Measurements from ENCODE around the gene KRTAP12-4.
"Not testable (repeated sequence)": the region's sequence is repeated elsewhere in the genome, so short reads cannot be mapped to it uniquely, and the experiment has no call there.

The KRTAP12-4 gene

GRCh38 chr21:44686843-44687561 lies 32.5 kb upstream of the KRTAP12-4 start:
- DNase-seq: no peak

DNA sequence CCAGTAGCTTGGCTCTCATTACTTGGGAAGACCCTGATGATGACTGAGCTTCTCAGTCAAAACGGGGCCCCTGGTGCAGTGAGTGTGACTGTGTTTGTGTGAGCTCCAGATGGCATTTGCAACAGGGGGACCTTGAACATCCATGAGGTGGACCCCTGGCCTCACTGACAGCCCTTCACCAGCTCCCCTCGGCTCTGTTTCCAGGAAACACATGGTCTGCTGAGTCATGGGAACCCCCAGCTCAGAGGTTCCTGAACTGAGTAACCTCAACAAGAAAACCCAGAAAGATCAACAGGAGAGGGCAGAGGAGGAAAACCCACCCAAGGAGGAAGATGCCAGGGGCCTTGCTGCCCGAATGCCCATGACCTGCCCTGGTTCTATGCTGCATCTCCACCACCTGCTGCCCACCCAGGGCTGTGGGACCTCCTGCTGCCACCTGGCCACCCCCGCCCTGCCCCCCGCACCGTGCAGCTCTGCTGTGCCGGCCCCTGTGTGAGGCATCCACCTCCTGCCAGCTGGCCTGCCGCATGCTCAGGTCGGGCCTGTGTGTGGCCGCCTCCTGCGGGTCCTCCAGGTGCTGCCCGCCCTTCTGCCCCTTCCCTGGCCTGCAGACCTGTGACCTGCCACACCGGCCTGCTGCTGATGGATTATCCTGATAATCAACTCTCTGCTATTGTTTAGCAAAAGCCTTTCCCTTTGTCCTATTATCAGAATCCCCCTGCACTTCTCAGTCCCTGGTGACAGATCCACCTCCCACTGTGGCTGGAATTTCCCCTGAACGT lies 31.7 kb upstream of the KRTAP12-4 start:
- DNase-seq: no peak

DNA sequence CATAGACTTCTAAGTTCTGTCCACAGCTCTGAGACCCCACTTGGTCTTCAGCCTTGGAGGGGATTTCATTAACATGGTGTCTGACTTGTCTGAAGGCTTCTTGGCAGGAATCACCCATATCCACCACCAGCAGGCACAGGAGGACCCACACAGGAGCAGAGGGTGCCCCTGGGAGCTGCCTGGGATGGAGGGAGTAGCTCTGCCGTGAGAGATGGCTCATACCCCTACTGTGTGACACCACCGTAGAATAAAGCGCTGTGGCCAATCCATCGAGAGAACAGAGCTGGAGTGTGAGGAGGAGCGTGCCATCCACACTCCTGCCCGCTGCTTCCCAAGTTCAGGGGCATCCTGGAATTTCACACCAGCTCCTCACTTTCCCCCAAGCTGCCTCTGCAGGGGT lies 30.6 kb upstream of the KRTAP12-4 start:
- DNase-seq: not testable (repeated sequence)

GRCh38 chr21:44684483-44684882 lies 30.0 kb upstream of the KRTAP12-4 start:
- no peak for DNase-seq

- DNase-seq: no peak
Measured at GRCh38 chr21:44684077-44684476, 29.6 kb upstream of the KRTAP12-4 start.

DNA sequence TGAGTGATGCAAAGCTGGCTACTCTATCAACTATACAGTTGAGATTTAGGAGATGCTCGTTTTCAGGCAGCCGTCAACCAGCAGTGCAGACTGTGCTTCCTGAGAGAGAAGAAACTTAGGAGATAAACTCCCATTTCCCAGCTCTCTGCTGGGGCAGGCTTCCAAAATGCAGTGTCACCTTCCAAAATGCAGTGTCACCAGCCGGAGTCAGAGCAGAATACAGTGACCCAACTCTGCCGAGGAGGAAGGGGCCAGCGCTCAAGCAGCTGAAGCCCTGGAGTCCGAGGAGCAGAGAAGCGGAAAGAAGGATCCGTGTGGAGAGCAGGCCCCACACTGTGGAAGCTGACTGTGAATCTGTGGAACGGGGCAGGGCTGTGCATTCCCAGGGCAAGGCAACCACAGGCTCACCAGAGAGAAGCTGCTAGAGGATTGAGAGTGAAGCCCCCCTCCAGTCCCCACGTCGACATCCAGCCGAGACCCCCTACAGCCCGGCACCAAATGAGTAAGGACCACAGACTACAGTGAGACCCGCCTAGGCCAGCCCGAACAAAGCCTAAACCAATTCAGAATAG lies 28.2 kb upstream of the KRTAP12-4 start:
- no peak for DNase-seq

DNA sequence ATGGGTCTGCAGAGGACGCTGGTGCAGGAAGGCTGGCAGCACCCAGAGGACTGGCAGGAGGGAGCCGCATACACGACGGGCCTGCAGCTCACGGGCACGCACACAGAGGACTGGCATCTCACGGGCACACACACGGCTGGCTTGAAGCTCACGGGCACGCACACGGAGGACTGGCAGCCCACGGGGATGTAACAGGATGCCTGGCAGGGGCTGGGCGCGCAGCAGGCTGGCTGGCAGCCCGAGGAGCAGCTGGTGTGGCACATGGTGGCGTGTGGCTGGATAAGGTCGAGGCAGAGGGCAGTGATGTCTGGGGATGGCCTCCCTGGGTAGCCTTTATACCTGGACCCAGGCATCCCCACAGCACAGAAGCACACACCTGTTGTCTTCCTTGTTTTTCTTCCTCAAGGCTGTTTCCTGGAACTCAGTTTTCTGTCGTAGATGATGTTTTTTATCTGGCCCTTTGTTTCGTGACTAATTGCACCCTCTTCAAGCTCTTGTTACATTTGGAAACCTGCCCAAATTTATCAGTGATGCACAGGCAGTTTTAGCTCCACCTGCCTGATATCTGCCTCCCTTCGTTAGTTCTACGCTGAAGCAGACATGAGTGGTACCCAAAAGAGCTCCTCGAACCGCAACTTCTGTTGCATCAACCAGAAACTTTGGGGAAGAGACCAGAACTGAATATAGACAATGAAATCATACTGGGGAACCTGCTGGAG lies 27.6 kb upstream of the KRTAP12-4 start, which contains the start of gene KRTAP12-1:
Gene KRTAP12-1 (minus strand): TSS at position 303 of the 719 bp plus-strand sequence. CDS start 40 bp downstream, at position 263.
- DNase-seq: no peak

GRCh38 chr21:44681152-44681551 lies 26.7 kb upstream of the KRTAP12-4 start:
- no peak for DNase-seq

- no peak for DNase-seq
Measured at GRCh38 chr21:44677881-44678280, 23.4 kb upstream of the KRTAP12-4 start.

- no peak for DNase-seq
Measured at GRCh38 chr21:44671911-44672310, 17.5 kb upstream of the KRTAP12-4 start.

DNA sequence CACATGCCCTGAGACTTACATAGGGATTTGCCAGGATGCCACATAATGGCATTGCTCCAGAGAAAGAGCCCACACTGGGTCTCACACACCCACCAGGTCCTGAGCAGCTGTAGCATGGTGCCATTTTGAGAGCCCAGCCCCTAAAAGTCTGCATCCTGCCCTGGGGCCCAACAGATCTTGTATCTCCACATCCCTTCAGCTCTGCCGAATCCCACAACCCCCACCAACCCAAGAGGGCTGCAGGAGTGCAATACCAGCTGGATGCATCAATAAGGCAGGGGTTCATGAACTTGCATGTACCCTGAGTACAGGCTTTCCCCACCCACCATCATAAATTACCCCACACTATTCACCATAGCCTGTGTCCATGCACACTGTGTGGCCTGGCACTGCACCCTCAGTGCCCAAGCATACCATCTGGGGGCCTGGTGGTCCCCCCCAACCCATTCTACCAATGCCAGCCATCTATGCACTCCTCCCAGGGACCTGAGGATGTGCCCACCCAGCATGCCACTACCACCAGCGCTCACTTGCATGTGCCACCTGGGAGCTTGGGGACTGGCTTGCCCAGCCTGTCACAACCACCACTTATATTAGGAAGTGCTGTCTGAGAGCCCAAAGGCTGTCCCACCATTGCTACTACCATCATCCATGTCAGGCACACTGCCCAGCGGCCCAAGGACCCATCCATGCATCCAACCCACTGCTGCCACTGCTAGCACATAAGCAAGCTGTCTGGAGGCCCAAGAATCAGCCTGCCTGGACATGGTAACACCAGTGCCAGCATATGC lies 16.4 kb upstream of the KRTAP12-4 start:
- DNase-seq: no peak

GRCh38 chr21:44667612-44668011 lies 13.2 kb upstream of the KRTAP12-4 start:
- DNase-seq: no peak

DNA sequence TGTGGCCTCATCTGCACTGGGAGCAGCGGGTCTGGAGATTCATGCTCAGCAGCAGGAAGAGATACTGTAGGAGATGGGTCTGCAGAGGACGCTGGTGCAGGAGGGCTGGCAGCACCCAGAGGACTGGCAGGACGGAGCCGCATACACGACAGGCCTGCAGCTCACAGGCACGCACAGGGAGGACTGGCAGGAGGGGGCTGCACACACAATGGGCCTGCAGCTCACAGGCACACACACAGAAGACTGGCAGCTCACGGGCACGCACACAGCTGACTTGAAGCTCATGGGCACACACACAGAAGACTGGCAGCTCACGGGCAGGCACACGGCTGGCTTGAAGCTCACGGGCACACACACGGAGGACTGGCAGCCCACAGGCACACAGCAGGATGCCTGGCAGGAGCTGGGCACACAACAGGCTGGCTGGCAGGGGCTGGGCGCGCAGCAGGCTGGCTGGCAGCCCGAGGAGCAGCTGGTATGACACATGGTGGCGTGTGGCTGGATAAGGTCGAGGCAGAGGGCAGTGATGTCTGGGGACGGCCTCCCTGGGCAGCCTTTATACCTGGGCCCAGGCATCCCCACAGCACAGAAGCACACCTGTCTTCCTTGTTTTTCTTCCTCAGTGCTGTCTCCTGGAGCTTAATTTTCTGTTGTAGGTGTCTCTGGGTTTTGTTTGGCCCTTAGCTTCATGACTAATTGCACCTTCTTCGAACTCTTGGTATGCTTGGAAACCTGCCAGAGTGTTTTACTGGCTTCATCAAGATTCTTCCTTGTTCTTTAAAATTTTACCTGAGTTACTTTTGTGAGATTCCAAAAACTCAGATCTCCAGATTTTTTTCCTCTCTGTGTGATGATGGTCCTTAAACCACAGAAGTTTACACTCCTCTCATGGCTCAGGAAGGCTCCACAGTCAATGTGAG lies 12.2 kb upstream of the KRTAP12-4 start, which contains the start of gene KRTAP12-2:
Gene KRTAP12-2 (minus strand): TSS at position 527 of the 920 bp plus-strand sequence. CDS start 41 bp downstream, at position 486.
- no peak for DNase-seq

- no peak for DNase-seq
Measured at GRCh38 chr21:44664691-44665090, 10.2 kb upstream of the KRTAP12-4 start.

DNA sequence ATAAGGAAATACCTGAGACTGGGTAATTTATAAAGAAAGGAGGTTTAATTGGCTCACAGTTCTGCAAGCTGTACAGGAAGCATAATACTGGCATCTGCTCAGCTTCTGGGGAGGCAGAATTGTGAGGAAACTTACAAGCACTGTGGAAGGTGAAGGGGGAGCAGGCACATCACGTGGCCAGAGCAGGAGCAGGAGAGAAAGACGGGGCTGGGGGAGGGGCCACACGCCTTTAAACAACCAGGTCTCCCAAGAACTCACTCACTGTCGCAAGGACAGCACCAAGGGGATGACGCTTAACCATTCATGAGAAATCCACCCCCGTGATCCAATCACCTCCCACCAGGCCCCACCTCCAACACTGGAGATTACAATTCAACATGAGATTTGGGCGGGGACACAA lies 7.1 kb upstream of the KRTAP12-4 start:
- not testable (repeated sequence) for DNase-seq

- DNase-seq: no peak
Measured at GRCh38 chr21:44658913-44659595, 4.6 kb upstream of the KRTAP12-4 start.

GRCh38 chr21:44658541-44658910 lies 4.1 kb upstream of the KRTAP12-4 start:
- no peak for DNase-seq

DNA sequence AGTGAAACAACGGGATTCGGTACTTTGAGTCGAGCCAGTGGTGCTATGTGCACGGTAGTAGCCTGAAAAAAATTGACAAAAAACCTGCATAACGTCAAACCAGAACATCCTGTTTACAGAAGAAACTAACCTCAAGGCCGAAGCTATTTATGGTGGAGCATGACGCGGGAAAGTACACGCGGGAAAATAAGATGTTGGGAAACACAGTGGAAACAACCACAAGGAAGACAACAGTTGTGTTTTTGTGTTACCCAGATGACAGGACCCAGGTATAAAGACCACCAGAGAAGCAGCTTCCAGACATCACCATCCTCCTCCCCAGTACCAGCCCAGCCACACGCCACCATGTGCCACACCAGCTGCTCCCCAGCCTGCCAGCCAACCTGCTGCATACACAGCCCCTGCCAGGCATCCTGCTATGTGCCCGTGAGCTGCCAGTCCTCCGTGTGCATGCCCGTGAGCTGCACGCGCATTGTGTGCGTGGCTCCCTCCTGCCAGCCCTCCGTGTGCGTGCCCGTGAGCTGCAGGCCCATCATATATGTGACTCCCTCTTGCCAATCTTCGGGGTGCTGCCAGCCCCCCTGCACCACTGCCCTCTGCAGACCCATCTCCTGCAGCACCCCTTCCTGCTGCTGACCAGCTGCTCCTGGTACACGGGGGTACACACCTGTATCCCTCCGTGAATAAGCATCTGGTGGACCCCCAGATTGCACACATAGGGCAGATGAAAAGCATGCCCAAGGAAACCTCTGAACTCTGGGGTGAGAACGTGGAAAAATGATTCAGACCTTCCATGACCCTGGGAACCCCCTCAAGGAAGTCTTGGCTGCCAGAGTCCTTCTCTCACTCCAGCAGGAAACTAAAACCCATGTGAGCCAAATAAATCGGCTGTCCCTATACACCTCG lies 3.4 kb upstream of the KRTAP12-4 start, which contains the start of gene KRTAP12-3:
Gene KRTAP12-3 (plus strand): TSS at position 298 of the 906 bp plus-strand sequence. CDS start 48 bp downstream, at position 346.
- no peak for DNase-seq

DNA sequence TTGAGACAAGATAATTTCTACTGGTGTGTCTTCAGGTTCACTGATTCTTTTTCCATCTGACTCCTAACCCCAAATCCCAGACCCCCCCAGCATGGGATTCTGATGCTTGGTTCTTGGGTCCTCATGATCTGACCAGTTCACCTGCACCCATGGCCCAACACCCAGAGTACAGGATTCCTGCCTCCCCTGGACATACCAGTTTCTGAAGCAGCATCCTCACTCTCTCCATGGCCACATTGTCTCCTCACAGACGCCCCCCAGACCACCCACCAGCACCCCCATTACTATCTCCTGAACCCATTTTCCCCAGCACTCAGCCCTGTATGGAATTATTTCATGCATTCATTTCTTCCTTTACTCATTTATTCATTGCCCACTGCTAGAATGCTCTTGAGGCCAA lies 2.4 kb upstream of the KRTAP12-4 start:
- DNase-seq: no peak
